AG04449 (cell line): ENCODE data around the gene XRN2.

Source experiments
- CTCF ChIA-PET: fragments of 350-600 bp; formaldehyde crosslinking; extraction: SDS; loops from one replicate; lab custom pipeline; 2021; ENCODE audit warnings: antibody characterized with exemption; lab: Yijun Ruan, JAX
- POLR2A ChIA-PET: fragments of 400-600, 350-600 bp; formaldehyde crosslinking; extraction: SDS; loops from one replicate; lab custom pipeline; 2020; ENCODE audit warnings: antibody characterized with exemption, inconsistent platforms; lab: Yijun Ruan, JAX
- DNase-seq: peaks from one replicate; pipeline ENCODE4 v3.0.0-alpha.2; 2010; ENCODE audit warnings: low read depth, low spot score
- H3K4me3 ChIP-seq: 2 replicates; pipeline ENCODE4 v1.5.1; 2011; ENCODE audit warnings: low read depth, mild to moderate bottlenecking, control low read depth, low read length
- TF ChIP-seq, protein P1 (sequence below): IDR thresholded peaks from one replicate; pipeline ENCODE4 v1.5.1; 2011; ENCODE audit warnings: mild to moderate bottlenecking, moderate library complexity, low read length, control low read depth, inconsistent platforms; ENCODE audit not compliant: insufficient read depth; ENCODE audit errors: missing control alignments

The XRN2 gene

DNA sequence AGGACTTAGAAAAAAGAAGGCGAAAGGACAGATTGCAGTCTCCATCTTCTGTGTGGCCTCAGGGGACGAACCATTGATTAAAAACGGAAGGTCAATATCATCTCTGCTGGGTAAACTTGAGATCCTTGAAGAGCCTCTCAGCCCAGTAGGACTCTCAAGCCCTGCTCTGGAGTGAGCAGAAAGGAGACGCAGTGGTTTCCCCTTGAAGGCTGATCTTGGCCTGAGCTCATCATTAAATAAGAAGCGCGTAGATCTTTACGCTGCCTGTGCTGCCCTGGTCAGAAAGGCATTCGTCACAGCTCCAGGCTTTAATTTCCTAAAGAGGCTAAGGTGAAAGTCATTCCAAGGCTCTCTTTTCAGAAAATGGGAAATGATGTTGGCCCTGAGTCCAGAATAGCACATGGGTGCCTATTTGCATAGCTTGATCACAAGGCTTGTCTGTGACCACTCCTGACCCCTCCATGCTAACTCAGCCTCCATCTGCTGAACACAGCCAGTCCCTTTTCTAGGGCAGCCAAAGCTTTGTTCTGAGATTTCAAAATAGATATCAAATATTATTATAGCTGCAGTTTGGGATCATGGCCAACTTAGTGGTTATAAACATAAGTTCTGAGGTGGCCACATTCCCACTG, 29.3 kb upstream of the XRN2 start:
- ChIA-PET CTCF (no interaction called here), POLR2A (no interaction called here)
- no peak overlapping the region for H3K4me3 ChIP-seq
- TF ChIP-seq, protein P1, sequence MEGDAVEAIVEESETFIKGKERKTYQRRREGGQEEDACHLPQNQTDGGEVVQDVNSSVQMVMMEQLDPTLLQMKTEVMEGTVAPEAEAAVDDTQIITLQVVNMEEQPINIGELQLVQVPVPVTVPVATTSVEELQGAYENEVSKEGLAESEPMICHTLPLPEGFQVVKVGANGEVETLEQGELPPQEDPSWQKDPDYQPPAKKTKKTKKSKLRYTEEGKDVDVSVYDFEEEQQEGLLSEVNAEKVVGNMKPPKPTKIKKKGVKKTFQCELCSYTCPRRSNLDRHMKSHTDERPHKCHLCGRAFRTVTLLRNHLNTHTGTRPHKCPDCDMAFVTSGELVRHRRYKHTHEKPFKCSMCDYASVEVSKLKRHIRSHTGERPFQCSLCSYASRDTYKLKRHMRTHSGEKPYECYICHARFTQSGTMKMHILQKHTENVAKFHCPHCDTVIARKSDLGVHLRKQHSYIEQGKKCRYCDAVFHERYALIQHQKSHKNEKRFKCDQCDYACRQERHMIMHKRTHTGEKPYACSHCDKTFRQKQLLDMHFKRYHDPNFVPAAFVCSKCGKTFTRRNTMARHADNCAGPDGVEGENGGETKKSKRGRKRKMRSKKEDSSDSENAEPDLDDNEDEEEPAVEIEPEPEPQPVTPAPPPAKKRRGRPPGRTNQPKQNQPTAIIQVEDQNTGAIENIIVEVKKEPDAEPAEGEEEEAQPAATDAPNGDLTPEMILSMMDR, result no peak
- DNase-seq, result no peak

DNA sequence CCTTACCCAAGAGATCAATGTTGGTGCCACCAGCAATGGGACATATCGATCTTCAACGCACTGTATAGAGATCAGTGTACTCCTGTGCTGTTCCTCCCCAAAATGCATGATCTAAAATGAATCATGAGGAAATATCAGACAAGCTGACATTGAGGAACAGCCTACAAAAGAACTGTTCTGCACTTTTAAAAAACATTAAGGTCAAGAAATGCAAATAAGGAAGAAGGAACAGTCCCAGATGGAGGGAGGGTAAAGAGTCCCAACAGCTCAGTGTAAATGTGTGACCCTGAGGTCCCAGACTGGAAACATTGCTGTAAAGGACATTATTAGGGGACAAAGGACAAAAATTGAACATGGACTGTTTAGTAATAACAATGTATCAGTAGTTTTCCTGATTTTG, 24.3 kb upstream of the XRN2 start:
- TF ChIP-seq, protein P1, result no peak
- no peak overlapping the region for H3K4me3 ChIP-seq
- CTCF ChIA-PET, result no interaction called here
- POLR2A ChIA-PET, result no interaction called here
- DNase-seq, result no peak

DNA sequence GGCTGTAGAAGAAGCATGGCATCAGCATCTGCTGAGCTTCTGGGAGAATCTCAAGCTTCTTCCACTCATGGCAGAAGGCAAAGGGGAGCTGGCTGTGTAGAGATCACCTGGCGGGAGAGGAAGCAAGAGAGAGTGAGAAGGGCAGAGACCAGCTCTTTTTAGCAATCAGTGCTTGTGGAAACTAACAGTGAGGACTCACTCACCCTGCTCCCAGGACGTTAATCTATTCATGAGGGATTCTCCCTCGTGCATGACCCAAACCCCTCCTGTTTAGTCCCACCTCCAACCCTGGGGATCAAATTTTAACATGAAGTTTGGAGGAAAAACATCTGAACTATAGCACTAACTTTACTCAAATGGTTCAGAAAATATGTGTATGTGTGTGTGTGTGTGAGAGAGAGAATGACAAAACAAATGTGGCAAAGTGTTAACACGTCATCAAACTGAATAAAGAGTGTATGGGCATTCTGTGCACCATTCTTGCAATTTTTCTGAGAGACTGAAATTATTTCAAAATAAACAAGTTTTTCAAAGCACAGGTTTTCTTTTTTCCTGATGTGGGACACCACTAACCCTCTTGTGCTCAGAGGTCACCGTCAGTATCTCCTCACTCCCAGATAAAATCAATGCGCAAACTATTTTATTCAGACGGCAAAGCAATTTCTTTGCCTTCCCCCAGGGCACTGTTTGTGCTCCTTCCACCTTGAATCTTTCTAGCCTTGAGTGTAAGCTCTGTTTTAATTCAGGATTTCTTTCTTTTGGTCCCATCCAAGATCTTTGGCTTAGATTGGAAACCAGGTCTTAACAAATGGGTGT, 23.2 kb upstream of the XRN2 start:
- TF ChIP-seq, protein P1, result no peak
- POLR2A ChIA-PET, result no interaction called here

DNA sequence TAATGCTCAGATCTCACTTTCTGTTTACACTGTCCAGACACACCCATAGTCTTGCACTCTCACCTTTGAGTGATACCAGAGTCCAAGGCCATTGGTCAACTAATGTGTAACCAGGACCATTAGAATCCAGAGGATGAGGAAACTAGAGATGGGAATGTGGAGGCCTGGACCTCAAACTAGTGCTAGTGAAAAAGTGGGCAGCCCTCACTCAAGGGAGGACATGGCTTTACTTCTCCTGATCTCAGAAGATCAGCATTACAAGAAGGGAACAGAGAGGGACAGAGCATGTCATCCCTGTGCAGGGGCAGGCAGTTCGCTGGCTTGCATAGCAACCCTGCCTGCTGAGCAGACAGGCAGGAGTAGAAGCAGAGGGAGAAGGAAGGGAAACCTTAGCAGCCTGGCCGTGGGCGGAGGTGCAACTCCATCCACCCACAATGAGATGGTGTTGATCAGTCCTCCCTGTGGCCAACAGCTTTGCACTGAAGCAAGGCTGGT, 22.6 kb upstream of the XRN2 start:
- DNase-seq, result no peak
- POLR2A ChIA-PET, result no interaction called here
- CTCF ChIA-PET, result no interaction called here

More for the DNA sequence above, 23.2 kb upstream of the XRN2 start:
- CTCF ChIA-PET, result no interaction called here
- no peak overlapping the region for H3K4me3 ChIP-seq
- DNase-seq, result no peak

DNA sequence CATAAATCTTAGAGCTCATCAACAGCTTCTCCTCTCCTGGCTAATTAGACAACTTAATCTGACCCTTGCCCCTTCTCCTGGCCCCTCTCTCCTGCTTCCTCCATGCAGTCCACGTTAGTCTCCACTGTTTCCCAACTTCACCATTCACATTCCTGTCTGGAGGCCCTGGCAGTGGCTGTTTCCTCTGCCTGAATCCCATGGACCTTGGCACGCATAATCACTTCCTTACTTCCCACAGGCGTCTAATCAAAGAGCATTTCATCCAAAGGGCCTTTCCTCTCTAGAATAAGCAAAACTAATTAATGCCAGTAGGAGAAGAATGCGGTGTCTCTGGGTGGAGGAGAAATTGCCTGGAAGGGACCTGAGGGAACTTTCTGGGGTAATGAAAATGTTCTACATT, 16.4 kb upstream of the XRN2 start:
- DNase-seq, result no peak
- POLR2A ChIA-PET, result no interaction called here
- TF ChIP-seq, protein P1, result no peak
- CTCF ChIA-PET, result no interaction called here
- no peak overlapping the region for H3K4me3 ChIP-seq

More for the DNA sequence above, 22.6 kb upstream of the XRN2 start:
- H3K4me3 ChIP-seq, result no peak overlapping the region
- TF ChIP-seq, protein P1, result no peak
